Colonic mucosa (tissue), 4 donors: ENCODE measurements around the gene RPRD1A. TPM values are rescaled to one million over a fixed set of nuclear protein-coding genes. Genes with fewer than 3 reads are reported as not detected.

Source experiments
- DNase-seq: peaks from one replicate; pipeline ENCODE4 v3.0.0-alpha.2; 2020
- H3K27ac ChIP-seq: fragments of 200-600 bp; one replicate; pipeline ENCODE4 v1.8.0; 2021
- H3K27me3 ChIP-seq: fragments of 200-600 bp; one replicate; pipeline ENCODE4 v1.8.0; 2021
- H3K36me3 ChIP-seq: fragments of 200-600 bp; one replicate; pipeline ENCODE4 v1.8.0; 2021
- H3K4me1 ChIP-seq: fragments of 200-600 bp; one replicate; pipeline ENCODE4 v1.8.0; 2021; ENCODE audit warnings: mild to moderate bottlenecking
- H3K4me3 ChIP-seq: fragments of 200-600 bp; one replicate; pipeline ENCODE4 v1.8.0; 2021
- H3K9ac ChIP-seq, 2 donors: one replicate each; pipeline ENCODE4 v1.7.0; 2013; ENCODE audit warnings: control low read depth in 2 of 2, low read depth in 2 of 2, low read length in 2 of 2
- H3K9me3 ChIP-seq: fragments of 200-600 bp; one replicate; pipeline ENCODE4 v1.8.0; 2021
- CTCF ChIP-seq: fragments of 200-600 bp; IDR thresholded peaks from one replicate; pipeline ENCODE4 v1.8.0; 2022; ENCODE audit warnings: antibody characterized with exemption, mild to moderate bottlenecking
- intact Hi-C: fragments of 100-400 bp; cut with DNase I; formaldehyde crosslinking; loops from one replicate; pipeline ENCODE4 v1.14.1; 2022
- total RNA-seq, 2 donors: library from RNA; stranded (reverse); fragmentation: NEBNext Ultra II Directional in 1 of 2; extraction: Animal tissue kit (Norgen Biotek cat#: 25700) in 1 of 2; gene quantifications; one replicate each; pipeline ENCODE4 v1.2.1, GENCODE V29; 2021
- donor health status: healthy.
- donor health status: DM: no; HTN: no; CAD: no.
- donor health status: DM: no; HTN: no; CAD: no.

Gene RPRD1A
- total RNA-seq, 2 donors from 2014 or later, result 39.8 TPM

- Histone ChIP-seq H3K4me3 (no peak overlapping the region), H3K36me3 (no peaks in the 10 kb centered on the region), H3K9ac (peak overlapping the region; percentile 28 to 35), H3K27me3 (no peaks in the 10 kb centered on the region), H3K9me3 (no peaks in the 10 kb centered on the region), H3K27ac (no peak overlapping the region), H3K4me1 (no peaks in the 10 kb centered on the region)
- no peak for TF ChIP-seq CTCF
- intact Hi-C loops, result loop anchor here (2.0 to 5.0 kb wide), 2 partner anchors 194 to 563 kb away; no protein-coding TSS in a partner anchor
- DNase-seq, result no peak
Measured at GRCh38 chr18:35950628-35950982, 116.8 kb downstream of the RPRD1A start.

- Histone ChIP-seq H3K4me3 (peak overlapping the region; percentile 58), H3K27me3 (no peaks in the 10 kb centered on the region), H3K9me3 (no peaks in the 10 kb centered on the region), H3K36me3 (no peaks in the 10 kb centered on the region), H3K4me1 (no peaks in the 10 kb centered on the region), H3K9ac (peak overlapping the region; percentile 28 to 35), H3K27ac (no peak overlapping the region)
- intact Hi-C loops, result loop anchor here (2.0 to 5.0 kb wide), 2 partner anchors 193 to 563 kb away; no protein-coding TSS in a partner anchor
- DNase-seq, result peak; percentile 61
- peak; percentile 96 for TF ChIP-seq CTCF
Measured at GRCh38 chr18:35949903-35950627, 117.3 kb downstream of the RPRD1A start.

- Histone ChIP-seq H3K36me3 (no peaks in the 10 kb centered on the region), H3K27me3 (no peaks in the 10 kb centered on the region), H3K4me3 (no peak overlapping the region), H3K9ac (no peak overlapping the region), H3K27ac (no peak overlapping the region), H3K9me3 (no peaks in the 10 kb centered on the region), H3K4me1 (no peaks in the 10 kb centered on the region)
- no peak for TF ChIP-seq CTCF
- no peak for DNase-seq
- intact Hi-C loops, result no loop called here
Measured at GRCh38 chr18:35949090-35949489, 118.3 kb downstream of the RPRD1A start.

- Histone ChIP-seq H3K27me3 (no peaks in the 10 kb centered on the region), H3K9ac (no peak overlapping the region), H3K9me3 (no peaks in the 10 kb centered on the region), H3K36me3 (no peaks in the 10 kb centered on the region), H3K4me3 (no peak overlapping the region), H3K4me1 (no peaks in the 10 kb centered on the region), H3K27ac (no peak overlapping the region)
- intact Hi-C loops, result no loop called here
- TF ChIP-seq CTCF, result no peak
- DNase-seq, result no peak
Measured at GRCh38 chr18:35948080-35948479, 119.3 kb downstream of the RPRD1A start.

GRCh38 chr18:35942661-35943060 is 124.7 kb downstream of the RPRD1A start:
- intact Hi-C loops, result no loop called here
- Histone ChIP-seq H3K9me3 (no peaks in the 10 kb centered on the region), H3K27me3 (no peaks in the 10 kb centered on the region), H3K9ac (no peak overlapping the region), H3K4me1 (no peaks in the 10 kb centered on the region), H3K36me3 (no peaks in the 10 kb centered on the region), H3K4me3 (no peak overlapping the region), H3K27ac (no peak overlapping the region)
- TF ChIP-seq CTCF, result no peak
- no peak for DNase-seq
